ENCODE measurements around the gene MYH11.

DNA sequence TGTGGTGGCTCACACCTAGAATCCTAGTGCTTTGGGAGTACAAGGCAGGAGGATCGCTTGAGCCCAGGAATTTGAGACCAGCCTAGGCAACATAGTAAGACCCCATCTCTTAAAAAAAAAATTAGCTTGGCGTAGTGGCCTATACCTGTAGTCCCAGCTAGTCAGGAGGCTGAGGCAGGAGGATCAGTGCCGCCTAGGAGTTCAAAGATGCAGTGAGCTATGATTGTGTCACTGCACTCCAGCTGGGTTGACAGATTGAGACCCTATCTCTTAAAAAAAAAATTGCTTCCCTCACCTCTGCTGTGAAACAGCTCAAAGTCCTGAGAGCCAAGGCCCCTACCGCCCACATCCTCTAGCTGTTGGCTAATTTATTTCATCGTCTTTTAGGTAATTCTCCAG is 196.6 kb downstream of the MYH11 start:
- TF ChIP-seq, protein P1, sequence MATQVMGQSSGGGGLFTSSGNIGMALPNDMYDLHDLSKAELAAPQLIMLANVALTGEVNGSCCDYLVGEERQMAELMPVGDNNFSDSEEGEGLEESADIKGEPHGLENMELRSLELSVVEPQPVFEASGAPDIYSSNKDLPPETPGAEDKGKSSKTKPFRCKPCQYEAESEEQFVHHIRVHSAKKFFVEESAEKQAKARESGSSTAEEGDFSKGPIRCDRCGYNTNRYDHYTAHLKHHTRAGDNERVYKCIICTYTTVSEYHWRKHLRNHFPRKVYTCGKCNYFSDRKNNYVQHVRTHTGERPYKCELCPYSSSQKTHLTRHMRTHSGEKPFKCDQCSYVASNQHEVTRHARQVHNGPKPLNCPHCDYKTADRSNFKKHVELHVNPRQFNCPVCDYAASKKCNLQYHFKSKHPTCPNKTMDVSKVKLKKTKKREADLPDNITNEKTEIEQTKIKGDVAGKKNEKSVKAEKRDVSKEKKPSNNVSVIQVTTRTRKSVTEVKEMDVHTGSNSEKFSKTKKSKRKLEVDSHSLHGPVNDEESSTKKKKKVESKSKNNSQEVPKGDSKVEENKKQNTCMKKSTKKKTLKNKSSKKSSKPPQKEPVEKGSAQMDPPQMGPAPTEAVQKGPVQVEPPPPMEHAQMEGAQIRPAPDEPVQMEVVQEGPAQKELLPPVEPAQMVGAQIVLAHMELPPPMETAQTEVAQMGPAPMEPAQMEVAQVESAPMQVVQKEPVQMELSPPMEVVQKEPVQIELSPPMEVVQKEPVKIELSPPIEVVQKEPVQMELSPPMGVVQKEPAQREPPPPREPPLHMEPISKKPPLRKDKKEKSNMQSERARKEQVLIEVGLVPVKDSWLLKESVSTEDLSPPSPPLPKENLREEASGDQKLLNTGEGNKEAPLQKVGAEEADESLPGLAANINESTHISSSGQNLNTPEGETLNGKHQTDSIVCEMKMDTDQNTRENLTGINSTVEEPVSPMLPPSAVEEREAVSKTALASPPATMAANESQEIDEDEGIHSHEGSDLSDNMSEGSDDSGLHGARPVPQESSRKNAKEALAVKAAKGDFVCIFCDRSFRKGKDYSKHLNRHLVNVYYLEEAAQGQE (IDR thresholded peaks at IDR 0.05; ENCODE audit: low read depth), result no peak
- TF ChIP-seq, protein P2, sequence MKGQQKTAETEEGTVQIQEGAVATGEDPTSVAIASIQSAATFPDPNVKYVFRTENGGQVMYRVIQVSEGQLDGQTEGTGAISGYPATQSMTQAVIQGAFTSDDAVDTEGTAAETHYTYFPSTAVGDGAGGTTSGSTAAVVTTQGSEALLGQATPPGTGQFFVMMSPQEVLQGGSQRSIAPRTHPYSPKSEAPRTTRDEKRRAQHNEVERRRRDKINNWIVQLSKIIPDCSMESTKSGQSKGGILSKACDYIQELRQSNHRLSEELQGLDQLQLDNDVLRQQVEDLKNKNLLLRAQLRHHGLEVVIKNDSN (IDR thresholded peaks at IDR 0.05), result no peak

All from Ishikawa (cell line).